ENCODE results near the gene RCSD1. TPM values are rescaled to one million over a fixed set of nuclear protein-coding genes. Genes with fewer than 3 reads are reported as not detected.
A peak's percentile ranks its signal among the peaks of the same experiment; 100 is the strongest.

Gene RCSD1
- 10 to 100 TPM; 16.8 to 19.0 (median 18.5) TPM for total RNA-seq

DNA sequence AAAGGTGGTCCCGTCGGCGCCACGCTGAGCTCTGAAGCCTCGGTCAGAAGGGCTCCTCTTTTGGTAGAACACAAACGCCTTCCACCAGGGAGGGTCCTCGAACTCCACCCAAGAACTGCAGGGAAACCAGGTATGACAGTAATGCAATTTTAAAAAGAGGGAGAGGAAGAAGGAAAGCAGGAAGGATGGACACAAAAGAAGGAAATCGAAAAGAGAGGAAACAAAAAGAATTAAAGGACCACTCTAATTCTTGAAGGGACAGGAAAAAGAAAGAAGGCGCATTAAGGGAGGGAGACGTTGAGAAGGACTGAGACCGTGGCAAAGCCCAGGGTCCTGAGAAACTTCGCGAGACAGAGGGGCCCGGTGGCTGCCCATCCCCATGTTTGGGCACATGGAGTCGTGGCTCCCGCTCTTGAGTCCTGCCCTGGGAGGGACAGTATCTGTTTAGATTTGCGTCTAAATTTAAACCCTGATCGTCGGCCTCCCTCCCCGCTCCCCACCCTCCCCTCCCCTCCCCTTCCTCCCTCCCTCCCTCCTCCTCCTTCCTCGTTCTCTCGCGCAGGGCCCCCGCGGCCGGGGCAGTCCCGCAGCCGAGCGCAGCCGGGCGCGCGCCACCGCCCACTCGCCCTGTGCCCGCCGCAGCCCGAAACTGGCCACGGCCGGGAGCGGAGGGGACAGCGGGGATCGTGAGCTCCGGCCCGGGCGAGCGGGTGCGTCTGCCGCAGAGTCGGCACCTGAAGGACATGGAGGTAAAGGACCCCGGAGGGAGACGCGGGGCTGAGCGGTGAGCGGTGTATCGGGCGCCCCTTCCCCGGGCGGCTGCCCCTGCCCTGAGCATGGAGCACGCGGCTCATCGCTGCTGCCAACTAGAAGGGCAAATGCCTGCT, at the start of gene RCSD1:
Gene RCSD1 (plus strand): TSS at position 552 of the 887 bp plus-strand sequence. CDS start 192 bp downstream, at position 744.
- H3K27ac ChIP-seq (replicated peaks in 1 of 4), result peak within 1 kb of the TSS; percentile 76 to 85 (median 82)
- no peaks in the 10 kb centered on the region for H3K27me3 ChIP-seq
- H3K9me3 ChIP-seq, result no peaks in the 10 kb centered on the region
- no peaks in the 10 kb centered on the region for H3K36me3 ChIP-seq
- 16% methylated on average over 32 of the region's 62 CpGs for WGBS
- no peak for TF ChIP-seq EP300 (IDR thresholded peaks at IDR 0.05)
- TF ChIP-seq CTCF (IDR thresholded peaks at IDR 0.05), result no peak
- TF ChIP-seq POLR2AphosphoS5 (IDR thresholded peaks at IDR 0.05), result peak in 1 of 2 donors; percentile 45
- intact Hi-C loops (cut with DNase I), result no loop called here
- peaks cover 47 to 64% (median 57%) of the 10 kb centered on the region in 4 donors for H3K4me1 ChIP-seq
- no peak for DNase-seq (ENCODE audit: extremely low spot score)
- H3K4me3 ChIP-seq, result peak within 1 kb of the TSS; percentile 65 to 84 (median 71)

- Histone ChIP-seq H3K9me3 (no peaks in the 10 kb centered on the region), H3K36me3 (no peaks in the 10 kb centered on the region), H3K27me3 (no peaks in the 10 kb centered on the region), H3K27ac (replicated peaks in 1 of 4) (no peak overlapping the region), H3K4me3 (no peak overlapping the region), H3K4me1 (no peaks in the 10 kb centered on the region)
- intact Hi-C loops (cut with DNase I), result no loop called here
- DNase-seq (ENCODE audit: extremely low spot score), result no peak
- WGBS, result 89% methylated on average over 1 of the region's 1 CpG
- TF ChIP-seq CTCF (IDR thresholded peaks at IDR 0.05) (no peak), POLR2AphosphoS5 (IDR thresholded peaks at IDR 0.05) (no peak), EP300 (IDR thresholded peaks at IDR 0.05) (no peak), POLR2A (IDR thresholded peaks at IDR 0.05; ENCODE audit: low read depth) (no peak)
Observed at GRCh38 chr1:167582064-167582463, 48.0 kb upstream of the RCSD1 start.

DNA sequence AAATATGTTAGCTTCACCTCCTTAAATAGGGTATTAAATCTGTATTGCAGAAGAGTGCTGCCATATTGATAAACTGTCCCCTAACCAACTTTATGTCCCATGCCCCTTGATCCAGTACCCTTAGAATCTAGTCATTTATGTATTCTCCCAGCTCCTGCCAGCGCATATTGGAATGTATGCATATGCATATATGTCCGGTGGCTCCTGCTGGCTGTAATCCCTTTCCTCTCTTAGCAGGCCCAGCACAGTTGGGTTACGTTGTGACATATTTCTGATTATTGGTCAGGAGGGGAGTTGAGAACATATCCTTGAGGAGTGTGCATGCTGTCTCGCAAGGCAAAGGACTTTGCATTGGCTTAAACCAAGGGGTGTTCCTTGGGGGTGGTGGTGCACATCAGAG, 47.3 kb upstream of the RCSD1 start:
- no peak for DNase-seq (ENCODE audit: extremely low spot score)
- WGBS, result 95% methylated on average over 4 of the region's 4 CpGs
- intact Hi-C loops (cut with DNase I), result no loop called here

GRCh38 chr1:167584581-167584980, 45.5 kb upstream of the RCSD1 start:
- Histone ChIP-seq H3K27me3 (no peaks in the 10 kb centered on the region), H3K36me3 (no peaks in the 10 kb centered on the region), H3K27ac (replicated peaks in 1 of 4) (no peak overlapping the region), H3K4me1 (no peaks in the 10 kb centered on the region), H3K4me3 (no peak overlapping the region), H3K9me3 (no peaks in the 10 kb centered on the region)
- intact Hi-C loops (cut with DNase I), result no loop called here
- no peak for DNase-seq (ENCODE audit: extremely low spot score)
- 80% methylated on average over 2 of the region's 3 CpGs for WGBS
- TF ChIP-seq EP300 (IDR thresholded peaks at IDR 0.05) (no peak), POLR2A (IDR thresholded peaks at IDR 0.05; ENCODE audit: low read depth) (no peak), POLR2AphosphoS5 (IDR thresholded peaks at IDR 0.05) (no peak), CTCF (IDR thresholded peaks at IDR 0.05) (no peak)

More for the DNA sequence above, 47.3 kb upstream of the RCSD1 start:
- H3K4me1 ChIP-seq, result no peaks in the 10 kb centered on the region
- no peaks in the 10 kb centered on the region for H3K9me3 ChIP-seq
- H3K27me3 ChIP-seq, result no peaks in the 10 kb centered on the region
- TF ChIP-seq CTCF (IDR thresholded peaks at IDR 0.05), result no peak
- no peak for TF ChIP-seq POLR2AphosphoS5 (IDR thresholded peaks at IDR 0.05)
- no peak for TF ChIP-seq POLR2A (IDR thresholded peaks at IDR 0.05; ENCODE audit: low read depth)
- TF ChIP-seq EP300 (IDR thresholded peaks at IDR 0.05), result no peak
- no peaks in the 10 kb centered on the region for H3K36me3 ChIP-seq
- no peak overlapping the region for H3K4me3 ChIP-seq
- no peak overlapping the region for H3K27ac ChIP-seq (replicated peaks in 1 of 4)
